Measurements from ENCODE around the gene TIMP4.

GRCh38 chr3:12186046-12186445, 27.3 kb upstream of the TIMP4 start:
- TF ChIP-seq CTCF (IDR thresholded peaks at IDR 0.05) (no peak), TCF7L2 (IDR thresholded peaks at IDR 0.05; ENCODE audit: low read depth, low read length) (no peak)

Measured in Panc1 (cell line).